Cerebellar nuclear complex (tissue), 1 donor: ENCODE results near the gene RBM33.
"Not testable (repeated sequence)": the region's sequence is repeated elsewhere in the genome, so short reads cannot be mapped to it uniquely, and the experiment has no call there.

ENCODE experiments used
- DNase-seq, 2 experiments: peaks; one replicate each; lab custom pipeline; 2025; lab: John Stamatoyannopoulos, UW

RBM33 gene

DNA sequence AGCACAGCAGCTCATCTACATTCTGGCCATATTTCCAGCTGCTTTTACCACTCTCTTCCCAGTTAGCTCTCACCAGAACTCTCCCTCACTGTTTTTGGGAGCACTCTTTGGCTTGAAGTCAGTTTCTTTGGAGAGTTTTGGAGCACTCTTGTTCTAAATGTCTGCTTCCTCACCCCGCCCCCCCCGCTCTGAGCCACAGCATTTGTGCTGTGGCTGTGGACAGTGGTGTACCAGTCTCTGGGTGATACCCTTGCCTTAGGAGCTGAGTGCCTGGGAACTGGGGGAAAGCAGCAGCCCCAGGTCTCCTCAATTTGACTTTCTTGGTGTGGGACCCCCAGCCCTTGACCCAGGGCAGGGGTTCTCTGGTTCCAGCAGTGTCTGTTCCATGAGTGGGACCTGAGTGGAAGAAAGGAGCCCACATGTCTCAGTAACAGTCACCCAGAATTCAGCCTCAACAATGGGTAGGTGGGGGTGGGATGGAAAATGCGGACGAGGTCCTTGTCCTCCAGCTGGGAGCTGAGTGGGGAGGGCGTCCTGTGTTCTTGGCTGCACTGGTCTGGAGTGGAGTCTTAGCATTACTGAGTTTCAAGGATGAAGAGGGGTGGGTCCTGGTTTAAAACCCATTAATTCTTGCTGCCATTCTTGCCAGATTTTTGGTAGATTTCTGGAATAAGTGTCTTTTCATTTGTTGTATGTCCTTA is 18.0 kb downstream of the RBM33 start:
- no peak for DNase-seq

DNA sequence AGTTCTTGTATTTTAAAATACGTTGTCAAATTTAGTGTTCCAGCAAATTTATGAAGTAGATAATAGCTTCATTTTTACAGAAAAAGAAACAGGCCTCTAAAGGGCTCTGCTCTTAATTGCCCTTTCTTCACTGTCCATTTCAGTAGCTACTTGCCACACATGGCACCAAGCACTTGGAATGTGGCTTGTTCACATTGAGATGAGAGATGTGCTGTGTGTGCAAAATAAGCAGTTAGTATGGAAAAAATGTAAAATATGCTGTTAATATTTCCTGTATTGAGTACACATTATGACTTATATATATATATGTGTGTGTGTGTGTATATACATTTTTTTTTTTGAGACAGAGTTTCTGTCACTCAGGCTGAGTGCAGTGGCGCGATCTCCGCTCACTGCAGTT is 19.5 kb downstream of the RBM33 start:
- no peak for DNase-seq

DNA sequence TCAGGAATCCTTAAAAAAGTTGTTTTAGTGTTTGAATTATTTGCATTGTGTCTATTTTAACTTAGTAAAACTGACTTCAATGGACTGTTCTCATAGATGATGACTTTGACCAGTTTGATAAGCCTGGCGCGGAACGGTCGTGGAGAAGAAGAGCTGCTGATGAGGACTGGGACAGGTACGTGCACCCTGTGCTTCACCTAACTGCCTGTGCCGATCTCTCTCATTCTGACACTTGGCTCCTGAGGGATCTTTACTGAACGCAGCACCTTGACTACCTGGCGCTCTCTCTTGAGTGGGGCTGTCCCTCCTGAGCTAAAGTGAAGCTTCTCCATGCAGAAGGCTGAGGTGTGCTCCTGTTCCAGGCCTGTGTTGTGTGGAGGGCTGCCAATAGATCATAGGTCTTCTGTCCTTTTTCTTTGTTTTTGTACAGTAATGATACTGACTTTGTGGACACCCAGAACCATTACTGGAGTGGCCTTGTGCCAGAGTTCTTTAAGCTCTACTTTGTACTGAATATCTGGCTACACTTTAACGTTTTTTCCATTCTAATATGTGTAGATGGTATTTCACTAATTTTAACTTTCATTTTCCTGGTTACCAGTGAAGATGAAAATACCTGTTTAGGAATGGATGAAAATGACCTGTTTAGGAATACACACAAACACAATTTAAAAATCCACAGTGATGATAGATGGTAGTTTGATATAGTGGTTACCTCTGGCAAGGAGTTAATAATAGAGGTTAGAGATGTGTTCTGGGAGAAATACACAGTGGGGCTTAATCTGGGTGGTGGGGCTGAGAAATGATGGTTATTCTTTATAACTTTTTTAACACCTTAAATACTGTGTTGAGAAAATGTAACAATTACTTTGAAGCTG is 20.9 kb downstream of the RBM33 start:
- no peak for DNase-seq

DNA sequence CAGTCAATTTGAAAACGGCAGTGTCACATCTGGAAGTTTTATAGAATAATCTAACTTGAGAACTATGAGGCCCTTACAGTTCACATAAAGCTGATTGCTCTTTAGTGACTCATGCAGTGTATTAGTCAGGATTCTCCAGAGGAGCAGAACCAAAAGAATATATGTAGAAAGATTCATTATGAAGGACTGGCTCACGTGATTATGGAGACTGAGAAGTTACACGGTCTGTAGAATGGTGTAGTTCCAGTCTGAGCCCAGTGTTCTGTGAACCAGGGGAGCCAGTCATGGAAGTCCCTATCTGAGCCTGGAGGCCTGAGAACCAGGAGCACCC is 21.5 kb downstream of the RBM33 start:
- no peak for DNase-seq

DNA sequence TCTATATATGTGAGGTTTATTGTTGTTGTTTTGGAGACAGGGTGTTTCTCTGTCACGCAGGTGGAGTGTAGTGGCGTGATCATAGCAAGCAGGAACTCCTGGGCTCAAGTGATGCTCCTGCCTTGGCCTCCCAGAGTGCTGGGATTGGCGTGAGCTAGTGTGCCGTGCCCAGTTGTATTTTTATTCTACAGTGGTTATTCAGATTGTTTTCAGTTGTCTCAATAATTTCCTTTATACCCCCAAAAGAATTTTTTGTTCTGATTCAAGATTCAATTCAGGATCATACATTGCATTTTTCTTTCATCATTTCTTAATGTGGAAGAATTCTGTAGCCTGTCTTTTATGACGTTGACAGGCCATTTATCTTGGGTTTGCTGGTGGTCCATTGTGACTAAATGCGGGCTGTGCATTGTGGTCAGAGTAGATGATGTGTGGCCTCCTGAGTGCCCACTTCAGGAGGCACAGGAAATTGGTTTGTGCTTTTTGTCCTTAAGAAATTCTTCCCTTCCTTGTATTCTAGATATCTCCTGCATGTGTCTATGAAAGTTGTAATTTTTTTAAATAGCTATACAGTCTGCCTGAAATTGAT is 22.9 kb downstream of the RBM33 start:
- DNase-seq: no peak

DNA sequence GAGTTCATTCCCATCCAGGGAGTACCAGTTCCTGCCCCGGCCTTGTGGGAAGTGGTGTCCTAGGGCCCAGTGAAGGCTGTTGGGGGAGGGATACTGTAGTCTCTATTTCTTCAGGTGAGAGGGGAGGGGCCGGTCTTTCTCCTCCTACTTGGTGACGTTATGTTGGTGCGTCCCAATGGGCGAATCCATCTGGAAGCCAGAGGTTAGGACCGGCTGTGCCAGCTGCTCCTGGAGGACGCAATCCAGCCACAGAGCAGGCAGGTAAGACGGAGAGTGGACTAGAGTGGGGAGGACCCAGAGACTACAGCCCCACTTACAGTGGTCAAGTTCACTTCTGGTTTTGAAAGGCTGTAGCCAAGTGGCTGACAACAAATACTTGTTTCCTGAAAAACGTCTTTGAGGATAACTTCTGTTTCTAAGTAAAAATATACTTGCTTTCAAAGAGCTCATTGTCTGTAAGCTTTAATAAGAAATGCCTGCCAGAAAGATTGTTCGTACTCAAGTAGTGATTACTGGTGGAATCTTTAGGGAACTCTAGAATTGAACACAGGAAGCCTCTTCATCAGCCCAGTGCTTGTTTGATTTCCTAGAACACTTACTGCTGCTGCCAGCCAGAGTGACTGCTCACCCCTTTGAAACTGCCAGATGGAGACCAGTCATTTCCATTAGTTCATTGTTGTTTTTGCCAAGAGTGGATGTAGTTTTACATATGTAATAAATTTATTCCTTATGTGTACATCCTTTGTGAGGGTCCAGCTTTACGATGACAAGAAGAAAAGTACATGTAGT is 25.4 kb downstream of the RBM33 start:
- DNase-seq: no peak

DNA sequence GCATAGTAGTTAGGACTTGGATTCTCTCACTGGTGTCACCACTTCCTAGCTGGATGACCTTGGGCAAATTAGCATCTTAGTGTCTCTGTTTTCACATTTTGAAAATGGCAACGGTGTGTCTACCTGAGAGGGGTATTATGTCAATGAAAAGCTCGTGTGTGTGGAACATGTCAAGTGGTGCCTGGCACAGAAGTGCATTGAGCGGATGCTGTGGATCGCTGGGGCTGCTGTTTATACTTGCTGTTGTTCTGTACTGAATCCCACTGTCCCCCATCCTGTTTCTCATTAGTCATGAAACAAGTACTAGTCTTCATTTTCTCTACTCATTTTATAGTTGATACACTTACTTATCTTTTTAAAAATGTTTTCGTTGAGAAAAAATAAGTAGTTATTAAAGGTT is 26.1 kb downstream of the RBM33 start:
- no peak for DNase-seq

DNA sequence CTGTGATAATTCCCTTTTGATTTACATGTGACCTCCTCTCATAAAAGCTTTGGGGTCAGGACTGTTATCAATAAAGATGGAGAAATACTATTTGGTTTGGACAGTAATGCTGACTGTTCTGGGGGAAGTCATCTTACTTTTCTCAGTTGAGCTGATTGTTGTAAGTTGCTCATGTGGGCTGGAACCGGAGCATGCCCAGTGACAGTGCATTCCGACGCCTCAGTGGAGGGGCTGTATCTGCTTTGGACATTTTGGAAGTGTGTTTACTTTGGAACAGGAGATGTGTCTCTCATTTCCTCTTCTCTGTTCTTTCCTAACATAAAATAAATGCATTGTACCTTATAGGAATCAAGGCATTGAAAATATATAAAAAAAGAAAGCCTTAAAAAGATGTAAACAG is 30.1 kb downstream of the RBM33 start:
- DNase-seq: no peak

DNA sequence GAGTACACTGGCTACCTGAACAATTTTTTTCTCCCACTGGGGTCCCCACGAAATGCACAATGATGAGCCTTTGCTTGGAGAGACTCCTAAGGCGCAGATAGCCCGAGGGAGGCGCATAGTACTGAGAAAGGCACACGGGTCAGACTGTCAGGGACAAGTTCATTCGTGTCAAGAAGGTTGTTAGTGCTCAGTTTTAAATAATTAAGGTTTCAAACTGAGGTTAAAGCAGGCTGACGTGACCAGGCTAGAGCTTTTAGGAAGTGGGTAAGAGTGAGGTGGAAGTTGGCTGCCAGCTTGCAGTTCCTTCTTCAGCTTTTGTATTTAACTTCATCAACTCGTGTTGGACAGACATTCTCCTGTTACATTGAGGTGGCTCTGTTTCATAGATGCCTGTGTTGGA is 31.6 kb downstream of the RBM33 start:
- DNase-seq: no peak

DNA sequence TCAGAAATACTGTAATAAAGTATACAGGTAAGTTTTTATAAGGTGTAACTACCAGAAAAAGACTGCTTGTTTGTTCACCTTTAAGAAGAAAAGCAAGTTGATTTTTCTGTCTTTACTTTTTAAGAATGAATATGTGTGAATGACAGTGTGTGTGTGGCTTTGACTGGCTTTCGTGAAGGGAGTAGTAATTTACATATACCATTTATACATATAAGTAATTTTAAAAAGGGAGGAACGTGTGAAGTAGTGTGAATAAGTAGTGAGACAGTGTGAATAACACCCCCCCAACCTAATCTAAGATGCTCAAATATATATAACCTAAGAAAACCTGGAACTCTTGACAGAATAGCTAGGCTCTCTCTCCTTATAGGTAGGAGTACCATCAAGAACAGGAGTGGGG is 33.2 kb downstream of the RBM33 start:
- no peak for DNase-seq

DNA sequence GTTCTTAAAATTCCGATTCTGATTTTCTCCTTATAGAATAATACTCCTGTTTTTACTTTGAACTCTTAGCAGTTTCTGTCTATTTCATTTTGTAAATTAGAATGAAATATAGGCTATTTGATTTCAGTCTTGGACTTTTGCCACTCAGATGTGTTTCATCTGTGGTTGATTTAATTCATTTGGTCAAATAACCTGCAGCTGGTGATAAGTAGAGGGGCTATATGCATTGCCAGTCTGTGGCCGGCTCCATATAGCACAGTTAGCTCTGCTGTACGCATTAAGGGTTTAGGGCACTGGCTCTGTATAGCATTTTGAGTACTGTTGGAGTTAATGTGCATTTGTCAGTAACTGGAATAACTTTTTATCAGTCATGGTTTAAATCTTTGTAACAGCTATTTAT is 35.7 kb downstream of the RBM33 start:
- DNase-seq: no peak

DNA sequence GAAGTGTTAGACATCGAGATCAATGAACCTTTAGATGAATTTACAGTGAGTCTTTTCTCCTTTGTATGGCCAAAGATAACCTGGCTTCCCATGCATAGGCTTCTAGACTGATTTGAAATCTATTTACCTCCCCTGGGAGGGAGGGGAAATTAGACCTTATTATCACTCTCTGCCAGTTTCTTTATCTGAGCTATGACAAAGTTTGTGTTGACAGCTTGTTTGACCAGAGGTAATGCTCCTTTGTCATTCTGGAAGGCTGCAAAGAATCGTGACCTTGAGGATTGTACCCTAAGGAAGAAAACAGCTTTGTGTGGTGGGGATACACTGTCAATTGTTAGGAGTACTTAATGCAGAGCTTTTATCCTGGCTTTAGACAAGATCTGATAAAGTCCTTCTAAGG is 36.4 kb downstream of the RBM33 start:
- no peak for DNase-seq

DNA sequence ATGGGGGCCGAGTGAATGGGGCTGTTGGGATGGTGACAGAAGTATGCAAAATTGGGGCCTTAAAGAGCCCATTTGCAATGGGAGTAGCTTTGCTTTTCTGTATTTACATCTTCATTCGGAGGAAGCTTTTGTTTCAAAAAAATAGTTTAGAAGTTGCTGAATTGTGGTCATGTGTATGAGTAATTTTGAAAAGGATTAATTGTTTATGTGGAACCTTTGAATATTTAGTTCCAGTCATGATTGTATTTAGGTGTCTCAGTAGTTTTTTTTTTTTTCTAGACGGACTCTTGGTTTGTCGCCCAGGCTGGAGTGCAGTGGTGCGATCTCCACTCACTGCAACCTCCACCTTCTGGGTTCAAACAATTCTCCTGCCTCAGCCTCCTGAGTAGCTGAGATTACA is 37.2 kb downstream of the RBM33 start:
- no peak for DNase-seq

DNA sequence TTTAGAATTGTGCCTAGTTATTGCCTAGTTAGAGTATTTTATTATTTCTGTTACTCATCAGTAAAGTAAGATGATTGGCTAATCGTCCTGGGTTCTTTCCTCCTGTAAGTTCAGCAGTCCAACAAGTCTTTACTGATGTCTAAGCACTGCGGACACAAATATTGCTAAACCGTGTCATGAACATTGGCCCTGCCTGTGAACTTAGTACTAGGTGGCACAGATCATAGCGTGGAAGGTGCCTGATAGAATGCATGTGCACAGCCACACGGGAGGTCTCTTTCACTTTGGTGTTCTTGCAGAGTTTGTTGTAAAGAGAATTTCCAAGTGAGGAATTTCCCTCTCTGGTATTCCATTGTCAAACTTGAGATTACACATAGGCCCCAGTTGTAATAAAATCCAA is 38.0 kb downstream of the RBM33 start:
- no peak for DNase-seq

DNA sequence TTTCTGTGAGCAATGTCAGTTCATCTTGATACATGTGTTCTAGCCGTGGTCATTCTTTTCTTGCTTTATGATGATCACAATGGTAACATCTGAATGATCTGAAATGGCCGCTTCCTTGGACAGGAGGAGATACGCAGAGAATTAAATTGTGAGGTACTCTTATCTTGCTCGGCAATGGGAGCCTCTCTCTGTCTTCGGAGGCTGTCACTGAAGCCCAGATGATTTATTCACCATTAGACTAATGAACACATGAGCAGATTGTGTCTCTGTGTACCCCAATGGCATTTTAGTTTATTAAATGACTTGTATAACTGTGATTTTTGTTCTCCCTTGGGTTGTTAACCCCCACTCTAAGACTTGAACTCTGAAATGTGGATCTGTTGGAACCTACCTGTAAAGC is 38.6 kb downstream of the RBM33 start:
- DNase-seq: no peak

DNA sequence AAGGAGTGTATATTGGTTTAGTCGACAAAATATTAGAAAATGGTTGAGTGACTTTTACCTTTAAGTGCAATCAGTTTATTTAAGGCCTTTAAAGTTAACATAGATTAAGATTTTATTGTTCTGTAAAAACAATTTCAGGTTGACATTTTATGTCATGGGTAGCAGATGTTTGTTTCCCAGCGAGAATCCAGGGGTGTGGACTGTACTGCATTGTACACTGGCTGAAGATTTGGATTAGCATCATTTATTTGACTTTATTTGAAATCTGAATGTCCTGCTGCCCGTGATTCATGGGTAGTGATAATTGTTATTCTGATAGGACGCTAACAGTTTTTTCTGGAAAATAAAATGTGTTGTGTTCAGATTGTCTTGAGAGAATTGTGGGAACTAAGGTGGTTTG is 39.3 kb downstream of the RBM33 start:
- no peak for DNase-seq

DNA sequence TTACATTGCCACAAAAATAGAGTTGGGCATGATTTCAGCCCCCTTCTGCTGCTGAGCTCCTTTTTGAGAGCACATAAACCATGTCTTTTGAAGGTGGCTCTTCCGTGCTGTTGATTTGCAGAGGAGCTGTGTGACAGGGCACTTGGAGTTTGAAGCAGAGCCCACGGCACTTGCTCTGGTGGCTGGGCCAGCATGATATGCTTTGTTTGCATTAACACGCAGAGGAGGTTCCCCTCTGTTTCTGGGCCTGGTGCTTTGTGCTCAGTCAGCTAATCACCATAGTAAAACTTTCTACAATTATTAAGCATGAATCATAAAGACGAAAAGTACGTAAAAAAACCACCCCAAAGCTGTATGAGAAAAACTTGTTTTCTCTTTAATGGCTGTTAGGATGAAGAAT is 40.1 kb downstream of the RBM33 start:
- DNase-seq: no peak

DNA sequence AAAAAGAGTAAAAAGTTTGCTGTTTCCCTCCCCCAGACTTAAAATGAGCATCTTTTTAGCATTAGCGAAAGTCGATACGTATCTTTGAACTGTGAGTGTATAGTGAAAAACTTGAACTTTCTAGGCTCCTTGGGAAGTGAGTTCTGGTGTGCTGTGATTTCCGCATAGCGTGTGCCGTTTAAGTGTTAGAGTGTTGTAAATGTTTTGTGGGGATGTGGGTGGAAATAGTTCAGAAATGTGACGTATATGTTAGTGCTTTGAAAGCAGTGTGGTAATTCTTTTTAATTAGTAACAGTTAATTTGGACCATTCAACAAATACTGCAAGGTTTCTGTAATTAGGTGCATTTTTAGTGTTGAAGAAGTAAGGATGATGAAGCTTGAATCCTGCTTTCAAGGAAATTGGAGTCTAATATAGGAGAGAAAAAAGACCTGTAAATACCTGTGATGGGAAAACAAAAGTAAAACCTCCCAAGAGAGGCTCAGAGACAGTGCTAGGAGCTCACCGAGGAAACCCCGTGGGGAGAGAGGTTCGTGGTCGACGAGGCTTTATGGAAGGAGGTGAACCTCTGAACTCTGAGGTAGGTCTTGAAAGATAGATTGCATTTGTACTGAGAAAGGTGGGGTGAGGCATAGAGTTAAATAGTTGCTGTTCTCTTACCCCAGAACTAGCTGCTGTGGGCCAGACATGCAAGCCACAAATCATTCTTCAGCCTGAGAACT is 40.8 kb downstream of the RBM33 start:
- DNase-seq: no peak

DNA sequence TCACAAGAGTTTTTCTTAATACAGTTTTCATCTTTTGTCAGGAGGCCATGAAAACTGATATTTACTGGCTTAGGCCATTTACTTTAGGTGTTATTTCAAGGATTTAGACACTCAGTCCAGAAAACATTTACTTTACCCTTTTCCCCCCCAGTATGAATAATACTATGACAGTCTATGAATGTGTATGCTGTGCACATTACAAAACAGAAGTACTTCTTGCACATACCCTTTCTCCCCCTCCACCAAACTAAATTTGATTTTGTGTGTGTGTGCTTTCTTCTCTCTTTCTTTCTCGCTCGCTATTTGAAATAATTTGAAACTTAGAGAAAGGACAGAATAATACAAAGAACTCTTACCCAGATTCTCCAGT is 41.3 kb downstream of the RBM33 start:
- no peak for DNase-seq

DNA sequence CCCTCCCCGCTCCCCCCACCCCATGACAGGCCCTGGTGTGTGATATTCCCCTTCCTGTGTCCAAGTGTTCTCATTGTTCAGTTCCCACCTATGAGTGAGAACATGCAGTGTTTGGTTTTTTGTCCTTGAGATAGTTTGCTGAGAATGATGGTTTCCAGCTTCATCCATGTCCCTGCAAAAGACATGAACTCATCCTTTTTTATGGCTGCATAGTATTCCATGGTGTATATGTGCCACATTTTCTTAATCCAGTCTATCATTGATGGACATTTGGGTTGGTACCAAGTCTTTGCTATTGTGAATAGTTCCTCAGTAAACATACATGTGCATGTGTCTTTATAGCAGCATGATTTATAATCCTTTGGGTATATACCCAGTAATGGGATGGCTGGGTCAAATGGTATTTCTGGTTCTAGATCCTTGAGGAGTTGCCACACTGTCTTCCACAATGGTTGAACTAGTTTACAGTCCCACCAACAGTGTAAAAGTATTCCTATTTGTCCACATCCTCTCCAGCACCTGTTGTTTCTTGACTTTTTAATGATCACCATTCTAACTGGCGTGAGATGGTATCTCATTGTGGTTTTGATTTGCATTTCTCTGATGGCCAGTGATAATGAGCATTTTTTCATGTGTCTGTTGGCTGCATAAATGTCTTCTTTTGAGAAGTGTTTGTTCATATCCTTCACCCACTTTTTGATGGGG is 42.3 kb downstream of the RBM33 start:
- not testable (repeated sequence) for DNase-seq

DNA sequence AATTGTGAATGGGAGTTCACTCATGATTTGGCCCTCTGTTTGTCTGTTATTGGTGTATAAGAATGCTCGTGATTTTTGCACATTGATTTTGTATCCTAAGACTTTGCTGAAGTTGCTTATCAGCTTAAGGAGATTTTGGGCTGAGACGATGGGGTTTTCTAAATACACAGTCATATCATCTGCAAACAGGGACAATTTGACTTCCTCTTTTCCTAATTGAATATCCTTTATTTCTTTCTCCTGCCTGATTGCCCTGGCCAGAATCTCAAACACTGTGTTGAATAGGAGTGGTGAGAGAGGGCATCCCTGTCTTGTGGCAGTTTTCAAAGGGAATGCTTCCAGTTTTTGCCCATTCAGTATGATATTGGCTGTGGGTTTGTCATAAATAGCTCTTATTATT is 43.8 kb downstream of the RBM33 start:
- not testable (repeated sequence) for DNase-seq
